22Rv1 (cell line): Measurements from ENCODE around the gene ELP4.

Source experiments
- CTCF ChIP-seq: fragments of 450-650 bp; IDR thresholded peaks from 2 replicates; pipeline ENCODE4 v1.5.1; 2017; ENCODE audit warnings: mild to moderate bottlenecking
- ZFX ChIP-seq: fragments of 450-650 bp; IDR thresholded peaks from 2 replicates; pipeline ENCODE4 v1.6.1; 2017; ENCODE audit warnings: antibody characterized with exemption, borderline replicate concordance

- TF ChIP-seq CTCF (no peak), ZFX (no peak)
Measured at GRCh38 chr11:31649129-31649966, 139.8 kb downstream of the ELP4 start.
